HG03064 (cell line): Measurements from ENCODE around the gene GPATCH8.
"Not testable (repeated sequence)": the region's sequence is repeated elsewhere in the genome, so short reads cannot be mapped to it uniquely, and the experiment has no call there.

Source experiments
- ATAC-seq: cut with Tn5 transposase; IDR thresholded peaks from one replicate; pipeline ENCODE4 v1.9.1; 2021; ENCODE audit warnings: low read depth; ENCODE audit not compliant: unreplicated experiment

GPATCH8 gene

DNA sequence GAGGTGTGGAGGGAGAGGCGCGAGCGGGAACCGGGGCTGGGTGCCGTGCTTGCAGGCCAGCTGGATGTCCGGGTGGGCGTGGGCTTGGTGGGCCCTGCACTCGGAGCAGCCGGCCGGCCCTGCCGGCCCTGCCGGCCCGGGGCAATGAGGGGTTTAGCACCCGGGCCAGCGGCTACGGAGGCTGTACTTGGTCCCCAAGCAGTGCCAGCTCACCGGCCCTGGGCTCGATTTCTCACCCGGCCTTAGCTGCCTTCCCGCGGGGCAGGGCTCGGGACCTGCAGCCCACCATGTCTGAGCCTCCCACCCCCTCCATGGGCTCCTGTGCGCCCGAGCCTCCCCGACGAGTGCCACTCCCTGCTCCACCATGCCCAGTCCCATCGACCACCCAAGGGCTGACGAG, 24.7 kb upstream of the GPATCH8 start:
- ATAC-seq: no peak

DNA sequence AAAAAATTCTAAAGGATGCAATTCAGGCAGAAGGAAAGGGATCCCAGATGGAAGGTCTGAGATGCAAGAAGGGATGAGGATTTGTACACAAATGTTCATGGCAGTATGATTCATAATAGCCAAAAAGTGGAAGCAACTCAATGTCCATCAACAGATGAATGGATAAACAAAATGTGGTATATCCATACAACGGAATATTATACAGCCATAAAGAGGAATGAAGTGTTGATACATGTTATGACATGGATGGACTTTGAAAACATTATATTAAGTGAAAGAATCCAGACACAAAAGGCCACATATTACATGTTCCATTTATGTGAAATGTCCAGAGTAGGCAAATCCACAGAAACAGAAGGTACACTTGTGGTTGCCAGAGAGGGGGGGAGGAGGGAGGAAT, 23.9 kb upstream of the GPATCH8 start:
- ATAC-seq: no peak

DNA sequence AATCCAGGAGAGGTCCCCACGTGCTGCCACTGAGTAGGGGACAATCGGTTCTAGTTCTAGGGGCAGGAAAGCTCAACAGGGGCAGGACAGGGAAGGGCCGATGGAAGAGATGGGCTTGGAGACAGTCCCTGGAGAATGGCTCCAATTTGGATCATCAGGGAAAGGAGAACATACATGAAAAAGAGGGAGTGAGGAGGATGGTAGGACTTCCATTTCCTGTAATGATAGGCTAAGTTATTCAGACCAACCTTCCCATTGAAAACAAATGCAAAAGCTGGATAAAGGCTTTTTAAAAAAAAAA, 20.4 kb upstream of the GPATCH8 start:
- no peak for ATAC-seq

DNA sequence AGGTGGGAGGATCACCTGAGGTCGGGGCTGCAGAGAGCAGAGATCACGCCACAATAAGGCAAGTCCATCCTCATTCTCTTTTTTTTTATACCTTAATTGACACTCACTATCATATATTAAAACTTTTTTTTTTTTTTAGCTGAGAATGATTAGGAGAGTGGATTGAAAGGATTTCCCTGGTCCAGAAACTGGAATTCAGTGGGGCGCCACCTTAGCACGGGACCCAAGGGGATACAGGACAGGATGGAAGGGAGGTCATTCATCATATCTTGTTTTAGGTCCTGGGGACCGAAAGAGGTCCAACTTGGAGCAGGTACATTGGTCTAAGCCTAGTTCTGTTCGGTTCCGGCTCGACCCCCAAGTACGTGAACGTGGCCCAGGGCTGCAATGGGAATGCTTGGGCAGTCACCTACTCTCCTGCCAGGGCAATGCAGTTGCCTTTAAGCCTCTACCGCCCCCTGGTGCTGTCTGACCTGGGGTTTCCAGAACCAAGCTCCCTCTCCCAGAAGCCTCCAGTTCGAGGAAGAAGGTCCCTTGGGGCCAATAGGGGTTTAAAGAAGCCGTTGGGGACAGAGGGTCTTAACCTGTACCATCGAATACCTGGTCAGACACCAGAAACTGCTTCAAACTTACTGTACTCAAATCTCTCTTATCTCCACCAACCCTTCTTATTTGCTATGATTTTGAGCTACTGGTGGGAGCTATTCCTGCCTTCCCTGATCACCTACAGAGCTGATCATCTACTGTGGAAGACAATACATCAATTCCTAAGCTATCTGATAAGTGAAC, 19.9 kb upstream of the GPATCH8 start:
- no peak for ATAC-seq

DNA sequence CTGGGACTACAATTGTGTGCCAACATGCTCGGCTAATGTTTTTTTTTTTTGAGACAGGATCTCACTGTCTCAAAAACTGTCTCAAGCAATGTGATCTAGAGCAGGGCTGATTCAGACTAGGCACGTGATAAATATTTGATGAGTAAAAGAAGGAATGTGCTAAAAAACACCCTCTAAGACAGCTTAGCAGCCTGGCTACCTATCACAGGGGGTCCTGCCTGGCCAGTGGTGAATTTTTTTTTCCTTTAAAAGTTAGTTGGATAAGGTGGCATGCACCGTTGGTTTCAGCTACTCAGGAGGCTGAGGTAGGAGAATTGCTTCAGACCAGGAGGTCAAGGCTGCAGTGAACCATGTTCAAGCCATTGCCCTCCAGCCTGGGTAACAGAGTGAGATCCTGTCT, 14.8 kb upstream of the GPATCH8 start:
- no peak for ATAC-seq

GRCh38 chr17:44511241-44512134, 8.3 kb upstream of the GPATCH8 start:
- ATAC-seq: not testable (repeated sequence)

GRCh38 chr17:44506939-44507604, 3.9 kb upstream of the GPATCH8 start:
- ATAC-seq: not testable (repeated sequence)

DNA sequence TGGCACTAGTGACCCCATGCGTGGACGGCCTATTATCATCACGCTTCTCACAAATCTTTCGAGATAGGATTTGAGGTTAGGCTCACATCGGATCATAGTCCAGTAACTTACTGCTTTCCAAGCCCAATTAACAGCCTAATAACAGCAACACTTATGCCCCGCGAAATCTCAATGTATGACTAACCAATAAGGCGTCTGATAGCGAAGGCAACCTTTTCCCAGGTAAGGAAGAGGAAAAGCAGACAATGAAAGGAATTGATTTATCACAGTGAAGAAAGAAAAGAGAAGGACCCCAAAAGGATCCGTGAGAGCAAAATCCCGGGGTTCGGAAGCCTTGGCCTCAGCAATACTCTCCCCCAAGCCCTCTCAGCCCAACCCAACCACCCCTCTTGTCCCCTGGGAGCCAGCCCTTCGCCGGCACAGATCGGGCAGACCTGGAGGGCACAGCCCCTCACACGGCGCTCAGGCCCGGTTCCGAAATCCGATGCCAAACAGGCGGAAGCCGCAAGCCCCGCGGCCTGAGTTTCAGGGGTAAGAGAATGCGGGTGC, 534 bp downstream of the GPATCH8 start:
- peak; percentile 26 for ATAC-seq

- no peak for ATAC-seq
Measured at GRCh38 chr17:44501866-44502375, 1.3 kb downstream of the GPATCH8 start.

- no peak for ATAC-seq
Measured at GRCh38 chr17:44499722-44500121, 3.5 kb downstream of the GPATCH8 start.

DNA sequence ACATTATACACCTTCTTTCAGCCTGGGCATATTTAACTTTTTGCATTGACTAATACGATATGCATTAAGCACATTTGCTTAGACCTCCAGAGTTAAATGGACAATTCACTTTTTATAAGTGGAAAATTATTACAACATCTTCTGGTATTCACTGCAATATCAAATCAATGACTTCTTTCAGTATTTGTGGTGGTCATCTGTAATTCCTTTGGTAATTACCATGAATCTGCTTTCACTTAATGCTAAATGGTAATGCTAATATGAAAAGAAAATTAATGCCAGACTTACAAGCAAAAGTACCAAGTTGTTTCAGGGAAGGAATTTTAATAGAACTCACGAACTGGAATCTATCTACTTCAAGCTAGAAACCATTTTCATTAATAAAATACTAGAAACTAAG, 6.4 kb downstream of the GPATCH8 start:
- ATAC-seq: no peak

DNA sequence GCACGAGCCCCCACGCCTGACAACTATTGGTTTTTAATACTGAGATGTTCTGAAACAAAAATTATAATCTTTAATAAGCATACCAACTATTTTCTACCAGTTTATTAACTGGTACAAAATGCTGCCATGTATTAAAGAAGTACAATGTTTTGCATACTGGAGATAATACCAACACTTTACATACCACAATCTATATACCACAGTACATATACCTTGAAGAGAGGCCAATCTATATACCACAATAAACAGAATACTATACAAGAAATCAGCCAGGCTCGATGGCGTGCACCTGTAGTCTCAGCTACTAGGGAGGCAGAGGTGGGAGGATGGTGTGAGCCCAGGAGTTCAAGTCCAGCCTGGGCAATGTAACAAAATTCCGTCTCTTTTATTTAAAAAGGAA, 9.9 kb downstream of the GPATCH8 start:
- ATAC-seq: no peak

GRCh38 chr17:44492706-44493272, 10.4 kb downstream of the GPATCH8 start:
- ATAC-seq: no peak

GRCh38 chr17:44489581-44489980, 13.6 kb downstream of the GPATCH8 start:
- ATAC-seq: no peak

- no peak for ATAC-seq
Measured at GRCh38 chr17:44487170-44487569, 16.0 kb downstream of the GPATCH8 start.

DNA sequence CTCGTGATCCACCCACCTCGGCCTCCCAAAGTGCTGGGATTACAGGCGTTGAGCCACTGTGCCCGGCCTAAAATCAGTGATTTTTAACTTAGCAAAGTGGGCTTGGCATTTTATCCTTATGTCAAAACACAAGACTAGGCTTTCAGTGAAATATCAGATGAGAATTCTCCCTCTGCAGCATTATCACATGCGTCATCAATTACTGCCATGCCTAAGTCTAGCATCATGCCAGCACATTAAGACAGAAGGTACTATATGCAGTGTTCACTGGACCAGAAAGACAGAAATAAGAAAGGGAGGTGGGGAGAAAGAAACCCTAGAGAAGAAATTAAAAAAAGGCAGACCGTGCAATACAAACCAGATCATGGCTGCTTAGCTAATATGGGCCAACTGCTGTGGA, 29.8 kb downstream of the GPATCH8 start:
- no peak for ATAC-seq

GRCh38 chr17:44469676-44470075, 33.5 kb downstream of the GPATCH8 start:
- ATAC-seq: no peak

DNA sequence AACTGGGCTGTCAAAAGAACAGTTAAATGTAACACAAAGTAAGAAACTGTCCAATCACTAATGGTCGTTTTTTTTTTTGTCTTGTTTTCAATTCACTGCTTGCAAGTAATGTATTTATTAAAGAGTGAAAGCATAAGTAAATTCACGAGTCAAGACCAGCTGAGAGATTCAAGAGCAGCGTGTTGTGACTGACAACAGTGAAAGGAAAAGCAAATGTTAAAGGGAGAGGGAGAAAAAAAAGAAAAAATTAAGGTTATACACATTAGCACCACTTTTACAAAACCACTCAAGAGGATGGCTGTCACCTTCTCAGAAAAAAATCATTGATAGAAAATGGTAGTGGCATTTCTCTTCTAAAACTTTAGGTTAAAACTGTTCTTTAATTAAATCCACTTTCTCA, 36.1 kb downstream of the GPATCH8 start:
- ATAC-seq: no peak

DNA sequence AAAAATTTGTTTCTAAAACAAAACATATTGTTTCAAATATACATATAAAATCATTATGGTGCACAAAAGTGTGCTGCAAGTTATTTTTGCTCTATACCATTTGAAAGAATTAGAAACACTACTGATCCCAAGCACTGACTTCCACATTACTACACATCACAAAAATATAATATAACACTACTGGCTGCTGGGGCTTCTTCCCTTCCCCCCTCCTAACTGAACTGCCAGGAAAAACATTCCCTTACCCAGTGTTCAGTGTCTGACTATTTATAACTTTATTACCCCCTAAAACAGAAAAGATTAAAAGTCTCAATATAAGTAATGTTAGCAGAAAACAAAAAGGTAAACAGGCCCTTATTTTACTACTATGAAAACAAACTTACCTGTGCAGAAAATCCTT, 36.9 kb downstream of the GPATCH8 start:
- no peak for ATAC-seq

GRCh38 chr17:44465897-44466296, 37.3 kb downstream of the GPATCH8 start:
- no peak for ATAC-seq

DNA sequence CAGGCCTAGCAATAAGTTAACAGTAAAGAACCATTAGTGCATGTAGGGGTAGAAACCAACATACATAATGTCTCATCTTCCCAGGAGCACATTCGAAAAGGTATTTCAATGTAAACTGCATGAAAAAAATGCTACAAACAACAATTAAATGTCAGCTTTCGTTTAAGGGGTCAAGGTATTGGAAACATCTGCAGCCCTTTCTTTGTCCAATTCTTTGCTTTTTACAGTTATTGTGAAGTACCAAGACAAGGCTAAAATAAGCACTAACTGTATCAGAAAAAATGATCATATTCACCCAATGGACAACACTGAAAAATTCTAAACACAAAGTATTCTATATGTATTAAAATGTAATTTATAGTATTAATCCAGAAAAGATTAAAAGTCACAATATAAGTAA, 37.9 kb downstream of the GPATCH8 start:
- ATAC-seq: no peak
